SU-DHL-6 (cell line): ENCODE measurements around the gene PRDM1.

Experiments
- EZH2phosphoT487 ChIP-seq: fragments of 200-600 bp; sonication (generic), shearing (Covaris generic); conservative IDR thresholded peaks from 2 replicates; pipeline ENCODE4 v1.6.1; 2018; ENCODE audit warnings: mild to moderate bottlenecking, antibody characterized with exemption, low read length, moderate library complexity, mixed read lengths
- TF ChIP-seq, protein P1 (sequence below): fragments of 200-600 bp; sonication (generic); IDR thresholded peaks from one replicate; pipeline ENCODE4 v1.5.1; 2017; ENCODE audit warnings: antibody characterized with exemption, mild to moderate bottlenecking, low read length, moderate library complexity; ENCODE audit not compliant: insufficient read depth, poor library complexity, severe bottlenecking

DNA sequence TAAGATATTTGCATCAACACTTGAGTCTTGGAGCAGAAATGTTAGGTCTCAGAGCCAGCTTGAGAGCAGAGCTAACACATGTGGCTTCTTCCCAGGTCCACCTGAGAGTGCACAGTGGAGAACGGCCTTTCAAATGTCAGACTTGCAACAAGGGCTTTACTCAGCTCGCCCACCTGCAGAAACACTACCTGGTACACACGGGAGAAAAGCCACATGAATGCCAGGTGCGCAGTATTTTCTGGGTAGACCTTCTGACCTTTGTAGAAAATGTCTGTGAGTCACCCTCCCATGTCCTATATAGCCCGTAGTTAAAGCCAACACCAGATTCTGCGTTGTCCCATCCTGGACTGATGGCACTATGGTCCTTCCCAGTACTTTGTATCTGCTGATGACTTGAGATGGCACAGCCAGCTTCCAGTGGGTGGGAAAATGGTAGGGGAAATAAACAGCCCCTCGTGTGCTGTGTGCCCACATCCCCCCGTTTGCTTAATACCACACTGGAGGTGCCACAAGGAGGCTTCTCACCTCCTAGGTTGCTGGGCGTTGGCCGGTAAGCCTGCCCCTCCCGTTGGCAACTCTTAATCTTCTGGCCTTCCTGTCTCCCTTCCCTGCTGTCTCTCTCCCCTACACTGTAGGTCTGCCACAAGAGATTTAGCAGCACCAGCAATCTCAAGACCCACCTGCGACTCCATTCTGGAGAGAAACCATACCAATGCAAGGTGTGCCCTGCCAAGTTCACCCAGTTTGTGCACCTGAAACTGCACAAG, 20.3 kb downstream of the PRDM1 start:
- TF ChIP-seq, protein P1, sequence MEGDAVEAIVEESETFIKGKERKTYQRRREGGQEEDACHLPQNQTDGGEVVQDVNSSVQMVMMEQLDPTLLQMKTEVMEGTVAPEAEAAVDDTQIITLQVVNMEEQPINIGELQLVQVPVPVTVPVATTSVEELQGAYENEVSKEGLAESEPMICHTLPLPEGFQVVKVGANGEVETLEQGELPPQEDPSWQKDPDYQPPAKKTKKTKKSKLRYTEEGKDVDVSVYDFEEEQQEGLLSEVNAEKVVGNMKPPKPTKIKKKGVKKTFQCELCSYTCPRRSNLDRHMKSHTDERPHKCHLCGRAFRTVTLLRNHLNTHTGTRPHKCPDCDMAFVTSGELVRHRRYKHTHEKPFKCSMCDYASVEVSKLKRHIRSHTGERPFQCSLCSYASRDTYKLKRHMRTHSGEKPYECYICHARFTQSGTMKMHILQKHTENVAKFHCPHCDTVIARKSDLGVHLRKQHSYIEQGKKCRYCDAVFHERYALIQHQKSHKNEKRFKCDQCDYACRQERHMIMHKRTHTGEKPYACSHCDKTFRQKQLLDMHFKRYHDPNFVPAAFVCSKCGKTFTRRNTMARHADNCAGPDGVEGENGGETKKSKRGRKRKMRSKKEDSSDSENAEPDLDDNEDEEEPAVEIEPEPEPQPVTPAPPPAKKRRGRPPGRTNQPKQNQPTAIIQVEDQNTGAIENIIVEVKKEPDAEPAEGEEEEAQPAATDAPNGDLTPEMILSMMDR, result no peak
- TF ChIP-seq EZH2phosphoT487, result no peak
